Caco-2 (cell line): ENCODE results near the gene CPVL. TPM values are rescaled to one million over a fixed set of nuclear protein-coding genes. Genes with fewer than 3 reads are reported as not detected.

ENCODE experiments used
- BruUV-seq: library from RNA; stranded (reverse); fragments of 400-500 nt; replicated peaks from 2 replicates; lab custom pipeline; 2021; lab: Mats Ljungman, UMichigan
- CTCF ChIA-PET: fragments of 300-600 bp; sonication (Branson Sonifier 250); formaldehyde crosslinking; loops from one replicate; lab custom pipeline; 2022; ENCODE audit warnings: antibody characterized with exemption; lab: Charles Lee
- POLR2A ChIA-PET: fragments of 300-600 bp; sonication (Branson Sonifier 250); formaldehyde crosslinking; loops from one replicate; lab custom pipeline; 2022; ENCODE audit warnings: antibody characterized with exemption; lab: Charles Lee
- DNase-seq, 2 experiments: peaks; one replicate each; pipeline versions ENCODE4 v3.0.0 to v3.0.0-alpha.2; 2020 to 2022
- H3K27me3 ChIP-seq: replicated peaks from 2 replicates; pipeline ENCODE4 v1.6.0; 2011; ENCODE audit warnings: low read length; ENCODE audit not compliant: control insufficient read depth, insufficient read depth
- H3K36me3 ChIP-seq: 2 replicates; pipeline ENCODE4 v1.5.1; 2011; ENCODE audit warnings: low read length; ENCODE audit not compliant: control insufficient read depth, insufficient read depth
- H3K4me1 ChIP-seq: fragments of 250-450 bp; sonication (Bioruptor Pico); 2 replicates; pipeline ENCODE4 v1.5.1; 2020; ENCODE audit warnings: mild to moderate bottlenecking
- H3K4me3 ChIP-seq: 2 replicates; pipeline ENCODE4 v1.5.1; 2011; ENCODE audit warnings: low read depth, mild to moderate bottlenecking, control low read depth, low read length
- H3K9me3 ChIP-seq: fragments of 250-450 bp; sonication (Bioruptor Pico); 2 replicates; pipeline ENCODE4 v1.5.1; 2020; ENCODE audit warnings: mild to moderate bottlenecking, moderate library complexity
- H3K27ac Mint-ChIP-seq: one replicate; pipeline ENCODE4 v1.8.0; 2022; ENCODE audit warnings: mixed read lengths; ENCODE audit not compliant: unreplicated experiment
- H3K27me3 Mint-ChIP-seq: one replicate; pipeline ENCODE4 v1.8.0; 2022; ENCODE audit warnings: mixed read lengths; ENCODE audit not compliant: insufficient read depth, unreplicated experiment
- H3K36me3 Mint-ChIP-seq: one replicate; pipeline ENCODE4 v1.8.0; 2022; ENCODE audit warnings: mild to moderate bottlenecking, mixed read lengths; ENCODE audit not compliant: insufficient read depth, unreplicated experiment
- H3K4me1 Mint-ChIP-seq: one replicate; pipeline ENCODE4 v1.8.0; 2022; ENCODE audit warnings: low read depth, mixed read lengths; ENCODE audit not compliant: unreplicated experiment
- H3K4me3 Mint-ChIP-seq: one replicate; pipeline ENCODE4 v1.8.0; 2022; ENCODE audit warnings: mild to moderate bottlenecking, moderate library complexity, mixed read lengths; ENCODE audit not compliant: unreplicated experiment
- H3K9me3 Mint-ChIP-seq: one replicate; pipeline ENCODE4 v1.8.0; 2022; ENCODE audit warnings: mixed read lengths; ENCODE audit not compliant: unreplicated experiment
- intact Hi-C: fragments of 100-400 bp; cut with micrococcal nuclease; formaldehyde crosslinking; loops from one replicate; pipeline ENCODE4 v1.10.0; 2022; ENCODE audit not compliant: unreplicated experiment
- total RNA-seq: library from RNA; stranded (reverse); gene quantifications from 2 replicates; pipeline ENCODE4 v1.2.3, GENCODE V29; 2022
- TF ChIP-seq, protein P1 (sequence below), 2 experiments: fragments of 200-600 bp in 1 of 2; IDR thresholded peaks; 1 replicate in 1 of 2; 2 replicates in 1 of 2; pipeline versions ENCODE4 v1.5.1 to v1.8.0; 2011 to 2022; ENCODE audit warnings: antibody characterized with exemption in 1 of 2, control low read depth in 1 of 2, inconsistent platforms in 1 of 2, low read depth in 1 of 2, low read length in 1 of 2, mild to moderate bottlenecking in 1 of 2, moderate library complexity in 1 of 2; ENCODE audit not compliant: insufficient read depth in 1 of 2, severe bottlenecking in 1 of 2, unreplicated experiment in 1 of 2

CPVL gene
- total RNA-seq, 1 experiment from 2014 or later = 109 TPM

- no peaks in the 10 kb centered on the region for H3K9me3 ChIP-seq
- POLR2A ChIA-PET = interaction anchor here (0.6 kb wide), 1 partner anchor 148 kb away, joined by 4 read pairs; the partner anchor contains the start of gene TRIL
- Mint-ChIP-seq H3K36me3 (peaks cover 22% of the 10 kb centered on the region), H3K4me3 (no peak overlapping the region), H3K27ac (peak overlapping the region; percentile 50), H3K4me1 (peaks cover 47% of the 10 kb centered on the region), H3K27me3 (no peaks in the 10 kb centered on the region), H3K9me3 (no peaks in the 10 kb centered on the region)
- H3K4me3 ChIP-seq = no peak overlapping the region
- peaks cover 33% of the 10 kb centered on the region for H3K4me1 ChIP-seq
- H3K36me3 ChIP-seq = no peaks in the 10 kb centered on the region
- TF ChIP-seq, protein P1, sequence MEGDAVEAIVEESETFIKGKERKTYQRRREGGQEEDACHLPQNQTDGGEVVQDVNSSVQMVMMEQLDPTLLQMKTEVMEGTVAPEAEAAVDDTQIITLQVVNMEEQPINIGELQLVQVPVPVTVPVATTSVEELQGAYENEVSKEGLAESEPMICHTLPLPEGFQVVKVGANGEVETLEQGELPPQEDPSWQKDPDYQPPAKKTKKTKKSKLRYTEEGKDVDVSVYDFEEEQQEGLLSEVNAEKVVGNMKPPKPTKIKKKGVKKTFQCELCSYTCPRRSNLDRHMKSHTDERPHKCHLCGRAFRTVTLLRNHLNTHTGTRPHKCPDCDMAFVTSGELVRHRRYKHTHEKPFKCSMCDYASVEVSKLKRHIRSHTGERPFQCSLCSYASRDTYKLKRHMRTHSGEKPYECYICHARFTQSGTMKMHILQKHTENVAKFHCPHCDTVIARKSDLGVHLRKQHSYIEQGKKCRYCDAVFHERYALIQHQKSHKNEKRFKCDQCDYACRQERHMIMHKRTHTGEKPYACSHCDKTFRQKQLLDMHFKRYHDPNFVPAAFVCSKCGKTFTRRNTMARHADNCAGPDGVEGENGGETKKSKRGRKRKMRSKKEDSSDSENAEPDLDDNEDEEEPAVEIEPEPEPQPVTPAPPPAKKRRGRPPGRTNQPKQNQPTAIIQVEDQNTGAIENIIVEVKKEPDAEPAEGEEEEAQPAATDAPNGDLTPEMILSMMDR (IDR thresholded peaks at IDR 0.05; ENCODE audit: insufficient read depth in 1 of 2, low read depth in 1 of 2, low read length in 1 of 2, severe bottlenecking in 1 of 2, unreplicated experiment in 1 of 2) = peak; percentile 85 to 88
- DNase-seq = peak; percentile 59 to 79
- no peaks in the 10 kb centered on the region for H3K27me3 ChIP-seq
- intact Hi-C loops = loop anchor here (1.0 kb wide), 3 partner anchors 150 to 184 kb away; no protein-coding TSS in a partner anchor
- BruUV-seq = no TSS peak
- CTCF ChIA-PET = interaction anchor here (0.5 to 3.3 kb wide), 27 partner anchors 13 to 303 kb away, joined by 3 to 76 read pairs (median 4); no protein-coding TSS in a partner anchor
Measured at GRCh38 chr7:29105752-29106668, 40.3 kb downstream of the CPVL start.

DNA sequence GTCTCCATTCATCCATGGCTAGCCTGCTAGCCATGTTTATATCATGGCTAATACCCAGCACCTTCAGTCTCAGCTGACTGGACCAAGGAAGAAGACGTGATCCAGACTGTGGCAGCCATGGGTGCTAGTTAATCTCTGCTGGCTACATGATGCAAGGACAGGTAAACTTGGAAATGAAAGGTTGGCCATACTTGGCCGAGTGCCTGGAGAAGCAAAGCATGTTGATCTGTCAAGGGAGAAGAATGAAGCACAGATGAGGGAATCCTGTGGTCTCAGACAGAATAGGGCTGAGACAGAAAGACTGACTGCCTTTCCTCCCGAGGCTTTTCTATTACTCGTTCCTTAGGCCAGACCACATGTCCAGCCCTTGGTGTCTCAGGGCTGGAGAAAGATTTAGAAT lies 41.1 kb downstream of the CPVL start:
- ChIA-PET POLR2A (no interaction called here), CTCF (interaction anchor here (2.1 to 3.3 kb wide), 3 partner anchors 149 to 184 kb away, joined by 59 to 76 read pairs (median 68); no protein-coding TSS in a partner anchor)
- no peaks in the 10 kb centered on the region for H3K9me3 Mint-ChIP-seq
- H3K27ac Mint-ChIP-seq = no peak overlapping the region
- Histone ChIP-seq H3K4me3 (no peak overlapping the region), H3K9me3 (no peaks in the 10 kb centered on the region), H3K36me3 (no peaks in the 10 kb centered on the region), H3K4me1 (peaks cover 33% of the 10 kb centered on the region), H3K27me3 (no peaks in the 10 kb centered on the region)
- DNase-seq = no peak
- TF ChIP-seq, protein P1 (IDR thresholded peaks at IDR 0.05; ENCODE audit: insufficient read depth in 1 of 2, low read depth in 1 of 2, low read length in 1 of 2, severe bottlenecking in 1 of 2, unreplicated experiment in 1 of 2) = no peak
- H3K27me3 Mint-ChIP-seq = no peaks in the 10 kb centered on the region
- peaks cover 16% of the 10 kb centered on the region for H3K36me3 Mint-ChIP-seq
- peaks cover 53% of the 10 kb centered on the region for H3K4me1 Mint-ChIP-seq
- H3K4me3 Mint-ChIP-seq = no peak overlapping the region
- intact Hi-C loops = no loop called here
- no TSS peak for BruUV-seq

GRCh38 chr7:29102558-29103151 lies 43.7 kb downstream of the CPVL start:
- Histone ChIP-seq H3K9me3 (no peaks in the 10 kb centered on the region), H3K4me3 (no peak overlapping the region), H3K27me3 (no peaks in the 10 kb centered on the region), H3K36me3 (no peaks in the 10 kb centered on the region), H3K4me1 (peaks cover 37% of the 10 kb centered on the region)
- Mint-ChIP-seq H3K27me3 (no peaks in the 10 kb centered on the region), H3K4me3 (no peak overlapping the region), H3K9me3 (no peaks in the 10 kb centered on the region), H3K27ac (peak overlapping the region; percentile 28), H3K4me1 (peaks cover 47% of the 10 kb centered on the region), H3K36me3 (peaks cover 10% of the 10 kb centered on the region)
- peak; percentile 59 to 68 for DNase-seq
- intact Hi-C loops = loop anchor here (1.0 to 5.0 kb wide), 3 partner anchors 65 to 460 kb away; partner anchors contain the start of gene PRR15
- CTCF ChIA-PET = interaction anchor here (1.8 to 4.7 kb wide), 2 partner anchors 146 to 176 kb away, joined by 9 to 27 read pairs; no protein-coding TSS in a partner anchor
- no TSS peak for BruUV-seq
- TF ChIP-seq, protein P1 (IDR thresholded peaks at IDR 0.05; ENCODE audit: insufficient read depth in 1 of 2, low read depth in 1 of 2, low read length in 1 of 2, severe bottlenecking in 1 of 2, unreplicated experiment in 1 of 2) = peak; percentile 24 to 45
- POLR2A ChIA-PET = no interaction called here
